Endothelial cell of coronary artery (primary cell): Measurements from ENCODE around the gene ARL14. TPM values are rescaled to one million over a fixed set of nuclear protein-coding genes. Genes with fewer than 3 reads are reported as not detected.

ENCODE experiments used
- total RNA-seq: library from RNA; depleted of rRNA; stranded (reverse); fragments of >200 nt; gene quantifications from 2 replicates; pipeline ENCODE4 v1.2.3, GENCODE V29; 2014

ARL14 gene
- total RNA-seq: not detected in 2 replicates

DNA sequence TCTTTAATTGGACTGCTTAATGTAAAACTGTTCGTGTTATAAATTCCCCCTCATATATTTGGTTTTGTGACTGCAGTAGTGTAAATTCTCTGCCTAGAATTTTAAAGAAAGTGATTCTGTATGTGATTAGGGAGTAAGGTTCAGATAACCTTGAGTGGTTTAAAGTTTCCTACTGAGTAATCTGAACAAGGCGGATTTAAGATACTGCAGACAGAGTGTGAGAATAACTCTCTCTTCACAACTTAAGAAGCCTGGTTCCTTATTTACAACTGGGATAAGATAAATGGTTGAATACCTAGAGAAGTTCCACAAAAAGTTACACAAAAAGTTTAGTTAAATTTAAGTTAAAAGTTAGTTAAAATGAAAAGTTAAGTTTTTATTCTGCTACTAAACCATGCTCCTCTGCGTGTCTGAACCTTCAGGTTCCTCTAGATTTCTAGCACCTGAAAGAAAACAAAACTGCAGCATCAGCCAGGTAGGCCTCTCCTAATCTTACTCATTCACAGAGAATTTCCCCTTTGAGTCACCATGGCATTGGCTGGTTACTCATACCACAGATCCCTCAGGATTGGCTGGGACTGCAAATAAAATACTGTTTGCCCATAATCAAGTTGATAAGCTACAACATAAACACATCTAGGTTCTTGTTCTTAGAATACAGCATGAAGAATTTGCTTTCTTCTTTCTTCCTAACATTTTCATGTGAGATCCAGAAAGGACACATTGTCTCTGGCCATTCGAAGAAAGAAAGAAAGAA, at the start of gene ARL14:
ARL14 (plus strand) TSS at position 614 of the 757 bp plus-strand sequence. CDS start 187 bp downstream, outside the sequence.

Other genes starting within 250 kb of the ARL14 start
- 15.2 and 20.3 TPM in 2 replicates for gene TRIM59, start 227.4 kb upstream of the ARL14 start, total RNA-seq
- gene KPNA4, start 111.6 kb upstream of the ARL14 start, total RNA-seq: 39.5 and 43.1 TPM in 2 replicates
- 0.94 and 1.2 TPM in 2 replicates for gene PPM1L, start 79.1 kb downstream of the ARL14 start, total RNA-seq